A549 treated with CORT108297 at 1 μM for 4 hours (cell line): Measurements from ENCODE around the gene PPM1A. TPM values are rescaled to one million over a fixed set of nuclear protein-coding genes. Genes with fewer than 3 reads are reported as not detected.

Source experiments
- total RNA-seq: library from RNA; stranded (reverse); fragments of 200-300 nt; extraction: Qiagen RNA extraction; gene quantifications from 5 replicates; pipeline ENCODE4 v1.2.3, GENCODE V29; 2022

Gene PPM1A
- 33.9 to 44.6 TPM (median 36.9 TPM) in 5 replicates for total RNA-seq

DNA sequence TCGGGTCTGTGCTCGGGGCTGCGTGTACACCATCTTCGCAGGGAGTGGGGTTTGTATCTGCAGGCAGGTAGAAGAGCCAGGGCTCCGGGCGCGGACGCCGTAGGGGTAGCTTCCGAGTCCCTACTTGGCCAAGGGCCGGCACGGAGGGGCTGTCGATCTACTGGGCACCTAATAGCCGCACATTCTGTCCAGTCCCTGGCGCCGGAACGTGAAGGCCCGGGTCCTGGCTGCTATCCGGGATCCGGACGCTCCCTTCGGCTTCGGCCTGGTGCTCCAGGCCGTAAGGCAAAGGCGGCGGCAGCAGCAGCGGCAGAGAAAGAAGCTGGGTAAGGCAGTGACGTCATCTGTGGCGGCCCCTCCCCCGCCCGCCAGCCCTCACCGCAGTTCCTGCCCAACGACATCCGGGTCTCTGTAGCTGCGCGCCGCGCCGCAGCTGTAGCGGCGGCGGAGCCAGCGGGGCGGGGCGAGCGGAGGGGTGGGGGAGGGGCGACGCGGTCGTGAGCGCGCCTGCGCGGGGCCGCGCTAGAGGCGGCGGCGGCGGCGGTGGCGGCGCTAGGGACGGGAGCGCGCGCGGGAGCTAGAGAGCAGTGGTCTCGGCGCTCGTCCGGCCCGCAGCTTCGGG lies at the start of gene PPM1A:
TSS of gene PPM1A (plus strand) at position 525 of the 622 bp plus-strand sequence. CDS start 33,483 bp downstream, outside the sequence.

Other genes with a start within 250 kb of the PPM1A start
- gene PCNX4, start 157.3 kb upstream of the PPM1A start, total RNA-seq: 27.3 to 44.0 TPM (median 28.6 TPM) in 5 replicates
- gene DHRS7, start 83.8 kb upstream of the PPM1A start, total RNA-seq: 77.7 to 89.9 TPM (median 80.5 TPM) in 5 replicates
- gene C14orf39, start 236.8 kb downstream of the PPM1A start, total RNA-seq: not detected in 5 replicates